Astrocyte of the cerebellum (primary cell): Measurements from ENCODE around the gene XAB2.

Experiments used
- DNase-seq: peaks from one replicate; pipeline ENCODE4 v3.0.0-alpha.2; 2011; ENCODE audit warnings: low read depth
- H3K4me3 ChIP-seq: 2 replicates; pipeline ENCODE4 v1.5.1; 2011; ENCODE audit warnings: mild to moderate bottlenecking, low read depth, low read length, moderate library complexity
- CTCF ChIP-seq: IDR thresholded peaks from 2 replicates; pipeline ENCODE4 v1.5.1; 2012; ENCODE audit warnings: low read length, low read depth, moderate library complexity, mild to moderate bottlenecking; ENCODE audit errors: missing control alignments
- in situ Hi-C: cut with HindIII; loops from 2 replicates; pipeline ENCODE4 v1.10.0; 2017; ENCODE audit warnings: low sequenced_read_pairs

Gene XAB2

GRCh38 chr19:7625763-7626372, 3.5 kb downstream of the XAB2 start:
- in situ Hi-C loops: no loop called here
- no peak for TF ChIP-seq CTCF
- no peak overlapping the region for H3K4me3 ChIP-seq
- no peak for DNase-seq

DNA sequence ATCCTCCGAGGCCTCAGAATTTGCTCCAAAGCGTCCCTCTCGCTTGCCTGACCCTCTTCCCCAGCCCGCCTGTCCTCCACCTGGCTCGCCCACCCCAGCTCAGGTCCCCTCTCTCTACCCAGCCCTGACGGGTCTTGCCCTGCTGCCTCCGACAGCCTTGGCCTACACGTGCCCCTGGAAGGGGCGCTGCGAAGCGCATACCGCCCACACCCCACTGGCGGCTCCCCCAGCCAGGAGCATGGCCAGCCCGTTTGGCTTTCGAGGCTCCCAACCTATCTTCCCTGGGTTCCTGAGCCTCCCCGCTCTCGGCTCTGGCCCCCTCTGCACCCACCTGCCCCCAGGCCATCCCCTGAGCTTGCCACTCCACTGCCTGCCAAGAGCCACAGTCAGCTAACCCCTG, 4.5 kb downstream of the XAB2 start:
- no peak for TF ChIP-seq CTCF
- no peak overlapping the region for H3K4me3 ChIP-seq
- DNase-seq: no peak
- in situ Hi-C loops: no loop called here

- DNase-seq: no peak
- in situ Hi-C loops: no loop called here
- TF ChIP-seq CTCF: no peak
- H3K4me3 ChIP-seq: no peak overlapping the region
These were observed 5.4 kb downstream of the XAB2 start for GRCh38 chr19:7623725-7624603.

GRCh38 chr19:7622933-7623685, 6.2 kb downstream of the XAB2 start:
- DNase-seq: no peak
- TF ChIP-seq CTCF: no peak
- no peak overlapping the region for H3K4me3 ChIP-seq
- in situ Hi-C loops: no loop called here

DNA sequence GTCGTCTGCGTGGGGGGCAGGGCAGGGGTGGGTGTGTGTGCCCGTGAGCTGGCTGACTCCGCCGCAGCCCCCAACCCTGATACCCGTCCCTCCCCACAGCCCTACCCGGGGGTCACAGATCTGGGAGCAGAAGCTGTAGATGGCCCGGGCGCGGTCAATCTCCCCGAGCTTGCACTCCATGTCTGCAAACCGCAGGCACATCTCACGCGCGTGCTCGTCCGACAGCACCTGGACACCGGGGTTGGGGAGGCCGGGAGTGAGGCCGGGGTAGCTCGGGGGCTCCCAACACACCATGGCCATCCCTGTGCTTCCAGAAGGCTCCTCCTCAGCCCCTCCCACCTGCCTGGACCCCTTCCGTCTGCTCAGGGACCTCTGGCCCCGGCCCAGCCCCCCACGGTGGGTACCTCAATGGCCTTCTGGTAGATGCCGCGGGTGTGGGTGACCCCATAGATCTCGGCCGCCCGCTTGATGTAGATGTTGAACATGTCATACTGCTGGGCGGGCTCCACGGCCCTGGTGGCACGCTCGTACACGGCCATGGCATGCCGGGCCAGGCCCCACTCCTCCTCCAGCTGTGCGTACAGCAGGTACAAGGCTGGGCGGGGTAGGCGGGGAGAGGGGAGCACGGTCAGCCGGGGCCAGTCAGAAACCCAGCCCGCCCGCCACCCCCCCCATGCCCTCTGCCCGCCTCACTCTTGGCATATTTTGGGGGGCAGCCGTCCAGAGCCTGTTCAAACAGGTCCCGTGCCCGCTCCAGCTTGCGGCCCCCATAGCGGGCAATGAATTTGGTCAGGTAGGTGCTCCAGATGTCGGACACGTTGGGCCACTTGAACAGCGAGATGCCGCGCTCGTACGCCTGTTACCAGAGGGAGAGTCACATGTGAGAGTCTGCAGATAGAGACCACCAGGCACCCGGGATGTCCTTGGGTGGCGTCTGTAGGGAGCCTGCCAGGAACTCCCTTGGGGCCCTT, 8.6 kb downstream of the XAB2 start:
- no peak for TF ChIP-seq CTCF
- in situ Hi-C loops: no loop called here
- DNase-seq: no peak
- H3K4me3 ChIP-seq: no peak overlapping the region
